Rectal smooth muscle tissue (tissue), 1 donor: ENCODE measurements around the gene SPI1.
"Not testable (repeated sequence)": the region's sequence is repeated elsewhere in the genome, so short reads cannot be mapped to it uniquely, and the experiment has no call there.

Source experiments
- H3K27ac ChIP-seq: one replicate; pipeline ENCODE4 v1.7.0; 2013; ENCODE audit warnings: low read depth, low read length, inconsistent platforms
- H3K27me3 ChIP-seq: one replicate; pipeline ENCODE4 v1.7.0; 2013; ENCODE audit warnings: low read length; ENCODE audit not compliant: control insufficient read depth, insufficient read depth
- H3K36me3 ChIP-seq: one replicate; pipeline ENCODE4 v1.7.0; 2013; ENCODE audit warnings: low read length; ENCODE audit not compliant: control insufficient read depth, insufficient read depth
- H3K4me1 ChIP-seq: one replicate; pipeline ENCODE4 v1.7.0; 2013; ENCODE audit warnings: low read length; ENCODE audit not compliant: control insufficient read depth, insufficient read depth
- H3K4me3 ChIP-seq: one replicate; pipeline ENCODE4 v1.7.0; 2013; ENCODE audit warnings: low read length
- H3K9ac ChIP-seq: one replicate; pipeline ENCODE4 v1.7.0; 2013; ENCODE audit warnings: low read length

Gene SPI1

GRCh38 chr11:47326198-47326597 lies 52.1 kb downstream of the SPI1 start:
- Histone ChIP-seq H3K4me3 (no peak overlapping the region), H3K27ac (no peak overlapping the region), H3K9ac (no peak overlapping the region), H3K4me1 (no peaks in the 10 kb centered on the region), H3K36me3 (peaks cover 47% of the 10 kb centered on the region), H3K27me3 (no peaks in the 10 kb centered on the region)

GRCh38 chr11:47325271-47326041 lies 52.9 kb downstream of the SPI1 start:
- Histone ChIP-seq H3K4me1 (no peaks in the 10 kb centered on the region), H3K27ac (no peak overlapping the region)

GRCh38 chr11:47324520-47324919 lies 53.8 kb downstream of the SPI1 start:
- no peak overlapping the region for H3K4me3 ChIP-seq
- H3K27ac ChIP-seq, result no peak overlapping the region
- H3K4me1 ChIP-seq, result no peaks in the 10 kb centered on the region
- no peaks in the 10 kb centered on the region for H3K27me3 ChIP-seq
- H3K9ac ChIP-seq, result no peak overlapping the region
- peaks cover 45% of the 10 kb centered on the region for H3K36me3 ChIP-seq

More at GRCh38 chr11:47325271-47326041, 52.9 kb downstream of the SPI1 start:
- Histone ChIP-seq H3K36me3 (peaks cover 47% of the 10 kb centered on the region), H3K9ac (no peak overlapping the region), H3K27me3 (no peaks in the 10 kb centered on the region), H3K4me3 (no peak overlapping the region)

GRCh38 chr11:47318166-47318565 lies 60.2 kb downstream of the SPI1 start:
- no peaks in the 10 kb centered on the region for H3K4me1 ChIP-seq
- H3K4me3 ChIP-seq, result no peak overlapping the region
- no peaks in the 10 kb centered on the region for H3K27me3 ChIP-seq
- H3K27ac ChIP-seq, result no peak overlapping the region
- no peak overlapping the region for H3K9ac ChIP-seq
- H3K36me3 ChIP-seq, result peaks cover 19% of the 10 kb centered on the region

- Histone ChIP-seq H3K4me3 (no peak overlapping the region), H3K36me3 (peaks cover 19% of the 10 kb centered on the region), H3K27me3 (no peaks in the 10 kb centered on the region), H3K9ac (no peak overlapping the region), H3K4me1 (no peaks in the 10 kb centered on the region), H3K27ac (no peak overlapping the region)
Observed at GRCh38 chr11:47317064-47317828, 61.1 kb downstream of the SPI1 start.

- H3K4me3 ChIP-seq, H3K27ac ChIP-seq, H3K4me1 ChIP-seq, H3K27me3 ChIP-seq, H3K9ac ChIP-seq: not testable (repeated sequence)
- peaks cover 17% of the 10 kb centered on the region for H3K36me3 ChIP-seq
Observed at GRCh38 chr11:47316501-47316900, 61.8 kb downstream of the SPI1 start.

- H3K9ac ChIP-seq, result no peak overlapping the region
- H3K27me3 ChIP-seq, result no peaks in the 10 kb centered on the region
- no peak overlapping the region for H3K27ac ChIP-seq
- H3K4me1 ChIP-seq, result no peaks in the 10 kb centered on the region
- no peak overlapping the region for H3K4me3 ChIP-seq
- peaks cover 23% of the 10 kb centered on the region for H3K36me3 ChIP-seq
Observed at GRCh38 chr11:47314992-47315391, 63.4 kb downstream of the SPI1 start.

GRCh38 chr11:47308050-47308823 lies 70.1 kb downstream of the SPI1 start:
- Histone ChIP-seq H3K4me3 (no peak overlapping the region), H3K4me1 (no peaks in the 10 kb centered on the region), H3K27me3 (no peaks in the 10 kb centered on the region), H3K9ac (no peak overlapping the region), H3K36me3 (peaks cover 38% of the 10 kb centered on the region), H3K27ac (no peak overlapping the region)

- Histone ChIP-seq H3K36me3 (peaks cover 37% of the 10 kb centered on the region), H3K4me3 (no peak overlapping the region), H3K27me3 (no peaks in the 10 kb centered on the region), H3K27ac (no peak overlapping the region), H3K9ac (no peak overlapping the region), H3K4me1 (no peaks in the 10 kb centered on the region)
Observed at GRCh38 chr11:47306484-47306844, 71.9 kb downstream of the SPI1 start.

GRCh38 chr11:47305734-47306483 lies 72.4 kb downstream of the SPI1 start:
- no peaks in the 10 kb centered on the region for H3K4me1 ChIP-seq
- peaks cover 32% of the 10 kb centered on the region for H3K36me3 ChIP-seq
- H3K9ac ChIP-seq, result no peak overlapping the region
- no peak overlapping the region for H3K27ac ChIP-seq
- no peak overlapping the region for H3K4me3 ChIP-seq
- H3K27me3 ChIP-seq, result no peaks in the 10 kb centered on the region
